HG03460 (cell line): Measurements from ENCODE around the gene SMC4.
"Not testable (repeated sequence)": the region's sequence is repeated elsewhere in the genome, so short reads cannot be mapped to it uniquely, and the experiment has no call there.

Experiments used
- ATAC-seq: cut with Tn5 transposase; IDR thresholded peaks from one replicate; pipeline ENCODE4 v1.9.1; 2021; ENCODE audit not compliant: unreplicated experiment

The SMC4 gene

GRCh38 chr3:160440687-160441086 is 41.2 kb downstream of the SMC4 start:
- no peak for ATAC-seq

GRCh38 chr3:160444411-160444810 is 45.0 kb downstream of the SMC4 start:
- no peak for ATAC-seq

- no peak for ATAC-seq
Measured at GRCh38 chr3:160445854-160446253, 46.4 kb downstream of the SMC4 start.

GRCh38 chr3:160446522-160447056 is 47.1 kb downstream of the SMC4 start:
- ATAC-seq = no peak

GRCh38 chr3:160447544-160447943 is 48.1 kb downstream of the SMC4 start:
- ATAC-seq = no peak

- peak; percentile 45 for ATAC-seq
Measured at GRCh38 chr3:160448845-160449635, 49.6 kb downstream of the SMC4 start.

GRCh38 chr3:160449636-160450598 is 50.5 kb downstream of the SMC4 start, which contains the start of gene TRIM59:
Gene TRIM59, minus strand, starts transcription at chr3:160449786. Its CDS starts 10,603 bp downstream, at chr3:160439183.
- ATAC-seq = peak; percentile 94

GRCh38 chr3:160450846-160451245 is 51.4 kb downstream of the SMC4 start:
- no peak for ATAC-seq

GRCh38 chr3:160451602-160452001 is 52.2 kb downstream of the SMC4 start:
- ATAC-seq = no peak

GRCh38 chr3:160452251-160452650 is 52.8 kb downstream of the SMC4 start:
- not testable (repeated sequence) for ATAC-seq

GRCh38 chr3:160454995-160455394 is 55.5 kb downstream of the SMC4 start:
- no peak for ATAC-seq

- no peak for ATAC-seq
Measured at GRCh38 chr3:160455846-160456245, 56.4 kb downstream of the SMC4 start.

- ATAC-seq = no peak
Measured at GRCh38 chr3:160458151-160458550, 58.7 kb downstream of the SMC4 start.

- no peak for ATAC-seq
Measured at GRCh38 chr3:160459450-160459970, 60.1 kb downstream of the SMC4 start.

GRCh38 chr3:160460033-160460432 is 60.6 kb downstream of the SMC4 start:
- ATAC-seq = no peak

- ATAC-seq = no peak
Measured at GRCh38 chr3:160464321-160464720, 64.9 kb downstream of the SMC4 start.

- no peak for ATAC-seq
Measured at GRCh38 chr3:160464971-160465370, 65.5 kb downstream of the SMC4 start.

- ATAC-seq = no peak
Measured at GRCh38 chr3:160470181-160470580, 70.7 kb downstream of the SMC4 start.

- no peak for ATAC-seq
Measured at GRCh38 chr3:160471892-160472291, 72.4 kb downstream of the SMC4 start.

- ATAC-seq = peak; percentile 79
Measured at GRCh38 chr3:160472344-160472743, 72.9 kb downstream of the SMC4 start.

- no peak for ATAC-seq
Measured at GRCh38 chr3:160473221-160473620, 73.8 kb downstream of the SMC4 start.
